ENCODE data around the gene RALB. TPM values are rescaled to one million over a fixed set of nuclear protein-coding genes. Genes with fewer than 3 reads are reported as not detected.

RALB gene
- total and polyA plus RNA-seq, 2 donors from 2014 or later: 58.5 to 64.5 TPM

GRCh38 chr2:120332384-120332783 is 79.7 kb downstream of the RALB start:
- FAIRE-seq: no peak

DNA sequence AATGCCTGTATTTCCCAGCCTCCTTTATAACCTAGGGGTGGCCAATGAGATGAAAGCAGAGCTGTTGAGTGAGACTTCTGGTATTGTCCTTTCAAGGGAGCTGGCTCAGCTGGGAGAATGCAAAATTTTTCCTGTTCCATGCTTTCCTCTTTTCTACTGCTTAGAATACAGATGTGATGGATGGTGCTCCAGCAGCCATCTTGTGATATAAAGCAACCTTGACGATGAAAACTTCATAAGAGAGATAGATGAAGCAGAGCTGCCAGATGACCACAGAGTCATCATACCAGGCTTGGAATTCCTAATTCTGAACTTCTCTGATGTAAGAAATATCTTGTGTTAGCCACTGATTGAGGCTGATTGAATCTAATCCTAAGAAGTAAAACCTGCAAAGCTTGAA is 81.4 kb downstream of the RALB start:
- no peak for TF ChIP-seq CTCF (IDR thresholded peaks at IDR 0.05; ENCODE audit: borderline replicate concordance, extremely low read depth, insufficient read depth)
- H3K27me3 ChIP-seq (ENCODE audit: control insufficient read depth, insufficient read depth, low read length): no peaks in the 10 kb centered on the region
- no peak overlapping the region for H3K4me3 ChIP-seq (ENCODE audit: low read length in 3 of 3)
- H3K4me1 ChIP-seq (ENCODE audit: control insufficient read depth in 2 of 3, insufficient read depth in 2 of 3, low read depth in 1 of 3, low read length in 3 of 3): no peaks in the 10 kb centered on the region
- H3K27ac ChIP-seq (ENCODE audit: low read depth in 2 of 2, low read length in 2 of 2): no peak overlapping the region
- H3K9ac ChIP-seq (ENCODE audit: low read length in 3 of 3): no peak overlapping the region
- DNase-seq (no peak), FAIRE-seq (no peak)
- intact Hi-C loops (cut with DNase I): no loop called here
- peaks cover 0 to 4% (median 2%) of the 10 kb centered on the region in 3 donors for H3K9me3 ChIP-seq (ENCODE audit: control insufficient read depth in 2 of 3, insufficient read depth in 1 of 3, low read length in 3 of 3)
- no peaks in the 10 kb centered on the region for H3K36me3 ChIP-seq (ENCODE audit: control insufficient read depth in 2 of 3, insufficient read depth in 3 of 3, low read length in 3 of 3)

More at GRCh38 chr2:120332384-120332783, 79.7 kb downstream of the RALB start:
- no peak overlapping the region for H3K9ac ChIP-seq (ENCODE audit: low read length in 3 of 3)
- no peak for DNase-seq
- no peaks in the 10 kb centered on the region for H3K36me3 ChIP-seq (ENCODE audit: control insufficient read depth in 2 of 3, insufficient read depth in 3 of 3, low read length in 3 of 3)
- H3K27ac ChIP-seq (ENCODE audit: low read depth in 2 of 2, low read length in 2 of 2): no peak overlapping the region
- H3K4me3 ChIP-seq (ENCODE audit: low read length in 3 of 3): no peak overlapping the region
- H3K27me3 ChIP-seq (ENCODE audit: control insufficient read depth, insufficient read depth, low read length): no peaks in the 10 kb centered on the region
- peaks cover 0 to 4% (median 2%) of the 10 kb centered on the region in 3 donors for H3K9me3 ChIP-seq (ENCODE audit: control insufficient read depth in 2 of 3, insufficient read depth in 1 of 3, low read length in 3 of 3)
- intact Hi-C loops (cut with DNase I): no loop called here
- no peaks in the 10 kb centered on the region for H3K4me1 ChIP-seq (ENCODE audit: control insufficient read depth in 2 of 3, insufficient read depth in 2 of 3, low read depth in 1 of 3, low read length in 3 of 3)
- TF ChIP-seq CTCF (IDR thresholded peaks at IDR 0.05; ENCODE audit: borderline replicate concordance, extremely low read depth, insufficient read depth): no peak

GRCh38 chr2:120336749-120337148 is 84.1 kb downstream of the RALB start:
- Histone ChIP-seq H3K4me3 (ENCODE audit: low read length in 3 of 3) (no peak overlapping the region), H3K36me3 (ENCODE audit: control insufficient read depth in 2 of 3, insufficient read depth in 3 of 3, low read length in 3 of 3) (no peaks in the 10 kb centered on the region), H3K4me1 (ENCODE audit: control insufficient read depth in 2 of 3, insufficient read depth in 2 of 3, low read depth in 1 of 3, low read length in 3 of 3) (no peaks in the 10 kb centered on the region), H3K9ac (ENCODE audit: low read length in 3 of 3) (no peak overlapping the region), H3K27me3 (ENCODE audit: control insufficient read depth, insufficient read depth, low read length) (peaks cover 5% of the 10 kb centered on the region), H3K27ac (ENCODE audit: low read depth in 2 of 2, low read length in 2 of 2) (no peak overlapping the region), H3K9me3 (ENCODE audit: control insufficient read depth in 2 of 3, insufficient read depth in 1 of 3, low read length in 3 of 3) (peaks cover 0 to 4% (median 2%) of the 10 kb centered on the region in 3 donors)
- TF ChIP-seq CTCF (IDR thresholded peaks at IDR 0.05; ENCODE audit: borderline replicate concordance, extremely low read depth, insufficient read depth): no peak
- FAIRE-seq (no peak), DNase-seq (no peak)
- intact Hi-C loops (cut with DNase I): no loop called here

GRCh38 chr2:120338015-120338414 is 85.4 kb downstream of the RALB start:
- Histone ChIP-seq H3K27ac (ENCODE audit: low read depth in 2 of 2, low read length in 2 of 2) (no peak overlapping the region), H3K9me3 (ENCODE audit: control insufficient read depth in 2 of 3, insufficient read depth in 1 of 3, low read length in 3 of 3) (peaks cover 0 to 4% (median 2%) of the 10 kb centered on the region in 3 donors), H3K4me1 (ENCODE audit: control insufficient read depth in 2 of 3, insufficient read depth in 2 of 3, low read depth in 1 of 3, low read length in 3 of 3) (peaks cover 0 to 1% (median under 1%) of the 10 kb centered on the region in 3 donors), H3K4me3 (ENCODE audit: low read length in 3 of 3) (no peak overlapping the region), H3K27me3 (ENCODE audit: control insufficient read depth, insufficient read depth, low read length) (peaks cover 17% of the 10 kb centered on the region), H3K9ac (ENCODE audit: low read length in 3 of 3) (no peak overlapping the region), H3K36me3 (ENCODE audit: control insufficient read depth in 2 of 3, insufficient read depth in 3 of 3, low read length in 3 of 3) (no peaks in the 10 kb centered on the region)
- FAIRE-seq: no peak
- TF ChIP-seq CTCF (IDR thresholded peaks at IDR 0.05; ENCODE audit: borderline replicate concordance, extremely low read depth, insufficient read depth): no peak
- intact Hi-C loops (cut with DNase I): no loop called here
- DNase-seq: no peak

Measured in kidney (tissue), 14 donors.